Erythroblast (primary cell): Measurements from ENCODE around the gene AP1M2.

Experiments used
- GATA1 ChIP-seq: IDR thresholded peaks from 2 replicates; pipeline ENCODE4 v1.6.1; 2011; ENCODE audit warnings: low read depth, mild to moderate bottlenecking, control low read depth, low read length, moderate library complexity
- POLR2A ChIP-seq: IDR thresholded peaks from 2 replicates; pipeline ENCODE4 v1.6.1; 2011; ENCODE audit warnings: mild to moderate bottlenecking, low read length

- TF ChIP-seq POLR2A = no peak
- no peak for TF ChIP-seq GATA1
Observed at GRCh38 chr19:10625762-10626138, 38.6 kb upstream of the AP1M2 start.
